Measurements from ENCODE around the gene TWIST2.

TWIST2 gene

DNA sequence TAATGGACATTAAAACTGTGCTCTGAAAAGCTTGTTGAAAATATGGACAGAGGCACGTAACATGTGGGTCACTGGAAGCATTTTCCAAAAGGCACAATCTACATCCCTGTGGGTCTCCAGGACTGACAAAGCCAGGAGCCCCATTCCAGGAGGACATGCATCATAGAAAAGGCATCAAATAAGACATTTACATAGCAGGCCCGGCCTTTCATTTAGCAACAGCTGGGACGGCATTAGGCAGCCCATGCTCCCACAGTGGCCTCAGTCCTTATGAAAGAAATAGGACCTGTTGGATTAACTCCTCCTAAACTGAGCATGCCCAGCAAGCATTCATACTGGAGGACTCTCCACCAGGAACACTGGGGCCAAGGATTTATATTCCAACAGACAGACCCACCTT is 72.2 kb downstream of the TWIST2 start:
- DNase-seq (ENCODE audit: low spot score) = no peak

DNA sequence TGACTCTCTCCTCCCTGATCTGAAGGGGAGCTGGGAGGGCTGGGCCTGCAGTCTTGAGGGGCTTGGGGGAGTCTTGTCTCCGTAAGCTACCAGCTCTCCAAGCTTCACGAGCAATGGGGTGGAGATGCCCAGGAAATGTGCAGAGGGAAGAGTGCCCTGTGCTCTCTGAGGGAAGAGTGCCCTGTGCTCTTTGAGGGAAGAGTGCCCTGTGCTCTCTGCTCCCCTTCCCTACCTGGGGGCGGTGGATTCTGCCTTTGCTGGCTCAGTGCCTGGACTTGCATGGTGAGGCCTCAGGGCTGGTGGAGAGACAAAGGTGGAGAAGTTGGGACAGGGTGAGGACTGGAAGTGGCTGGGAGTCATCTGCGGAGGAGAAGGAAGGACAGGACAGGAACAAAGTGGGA is 72.7 kb downstream of the TWIST2 start:
- no peak for DNase-seq (ENCODE audit: low spot score)

DNA sequence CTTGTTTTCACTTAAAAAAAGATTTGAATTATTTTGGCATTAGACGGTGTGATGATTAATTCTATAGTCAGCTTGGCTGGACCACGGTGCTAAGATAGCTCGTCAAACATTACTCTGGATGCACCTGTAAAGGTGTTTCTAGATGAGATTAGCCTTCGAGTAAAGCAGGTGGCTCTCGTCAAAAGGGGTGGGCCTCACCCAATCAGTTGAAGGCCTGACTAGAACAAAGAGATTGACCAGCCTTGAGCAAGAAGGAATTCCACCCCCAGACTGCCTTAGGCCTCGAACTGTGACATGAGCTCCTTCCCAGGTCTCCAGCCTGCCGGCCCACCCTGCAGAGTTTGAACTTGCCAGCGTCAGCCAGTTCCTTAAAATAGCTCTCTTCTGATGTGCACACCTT is 73.4 kb downstream of the TWIST2 start:
- DNase-seq (ENCODE audit: low spot score) = no peak

DNA sequence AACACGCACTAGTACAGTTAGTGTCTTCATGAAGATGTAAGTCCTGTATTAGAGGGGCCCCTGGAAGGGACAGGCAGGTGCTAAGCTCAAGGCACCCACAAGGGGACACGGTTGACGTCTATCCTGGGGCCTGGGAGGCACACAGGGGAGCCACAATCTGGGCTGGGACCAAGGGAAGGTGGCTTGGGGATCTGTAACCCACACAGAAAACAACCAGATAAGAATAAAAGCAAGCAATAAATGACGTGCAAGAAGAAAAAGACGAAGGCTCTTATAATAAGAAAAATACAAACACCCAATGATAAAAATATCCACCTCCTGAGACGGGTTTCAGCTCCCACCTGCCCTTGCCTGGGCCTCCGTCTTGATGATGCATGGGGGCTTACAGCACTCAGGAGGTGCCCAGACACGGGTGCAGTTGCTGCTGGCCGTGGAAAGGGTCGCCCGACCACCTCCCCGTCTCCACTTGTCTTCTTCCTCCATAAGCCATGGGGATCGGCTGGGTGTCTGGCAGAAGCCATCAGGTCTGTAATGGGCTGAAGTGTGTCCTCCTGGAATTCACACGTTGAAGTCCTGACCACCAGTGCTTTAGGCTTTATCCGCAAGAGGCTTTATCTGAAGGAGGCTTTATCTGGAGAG is 73.9 kb downstream of the TWIST2 start:
- no peak for DNase-seq (ENCODE audit: low spot score)

- no peak for DNase-seq (ENCODE audit: low spot score)
Observed at GRCh38 chr2:238922435-238922834, 74.5 kb downstream of the TWIST2 start.

- DNase-seq (ENCODE audit: low spot score) = no peak
Observed at GRCh38 chr2:238924032-238924431, 76.1 kb downstream of the TWIST2 start.

DNA sequence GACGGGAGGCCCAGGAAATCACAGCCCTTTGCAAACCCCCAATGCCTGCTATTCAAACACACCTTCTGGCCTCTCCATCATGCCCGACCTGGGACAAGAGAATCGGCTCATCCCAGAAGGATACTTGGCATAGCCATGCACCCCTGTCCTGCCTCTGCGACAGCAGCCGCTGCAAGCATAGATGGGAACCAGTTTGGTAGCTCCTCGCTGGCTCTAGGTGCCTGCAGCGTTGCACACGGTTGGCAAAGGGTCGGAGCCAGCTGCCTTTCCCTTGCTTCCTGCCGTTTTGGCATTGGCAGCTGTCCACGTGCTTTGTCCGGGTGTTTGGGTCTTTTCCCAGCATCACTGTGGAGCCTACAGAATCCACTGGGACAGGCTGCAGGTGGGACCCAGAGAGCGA is 76.9 kb downstream of the TWIST2 start:
- no peak for DNase-seq (ENCODE audit: low spot score)

GRCh38 chr2:238925281-238925680 is 77.4 kb downstream of the TWIST2 start:
- no peak for DNase-seq (ENCODE audit: low spot score)

GRCh38 chr2:238925816-238926521 is 78.1 kb downstream of the TWIST2 start:
- no peak for DNase-seq (ENCODE audit: low spot score)

GRCh38 chr2:238926761-238927611 is 79.1 kb downstream of the TWIST2 start:
- no peak for DNase-seq (ENCODE audit: low spot score)

DNA sequence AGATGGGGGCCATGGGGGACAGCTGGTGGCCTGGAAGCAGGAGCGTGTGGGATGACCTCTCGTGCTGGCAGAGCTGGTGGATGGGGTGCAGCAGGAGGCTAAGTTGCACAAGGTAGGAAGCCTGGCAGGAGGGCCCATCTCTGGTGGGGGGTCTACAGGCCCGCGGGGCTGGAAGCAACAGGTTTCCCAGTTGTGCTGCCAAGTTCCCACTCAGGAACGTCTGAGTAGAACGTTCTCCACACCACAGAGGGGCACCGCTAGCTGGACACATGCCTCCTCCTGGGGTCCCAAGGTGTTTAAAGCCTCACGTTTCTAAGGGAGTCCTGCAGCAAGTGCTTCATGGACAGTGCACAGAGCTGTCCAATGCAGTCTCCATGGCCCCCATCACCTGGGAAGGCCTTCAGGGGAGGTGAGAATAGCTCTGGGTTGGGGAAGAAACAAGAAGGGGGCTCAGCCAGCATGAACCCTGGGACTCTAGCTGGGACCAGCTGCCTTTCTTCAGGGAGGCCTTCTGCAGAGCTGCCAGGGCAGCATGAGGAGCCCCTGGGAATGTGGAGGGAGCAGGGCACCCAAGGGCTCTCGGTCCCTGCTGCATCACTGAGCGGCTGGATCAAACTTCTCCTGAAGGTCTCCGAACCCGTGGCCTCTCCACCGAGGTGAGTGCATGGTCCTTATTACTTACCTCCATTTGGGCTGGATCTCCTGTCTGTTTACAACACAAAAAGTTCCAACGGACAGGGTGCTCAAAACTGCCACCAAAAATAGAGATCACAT is 80.0 kb downstream of the TWIST2 start:
- DNase-seq (ENCODE audit: low spot score) = no peak

- no peak for DNase-seq (ENCODE audit: low spot score)
Observed at GRCh38 chr2:238928520-238929241, 80.8 kb downstream of the TWIST2 start.

DNA sequence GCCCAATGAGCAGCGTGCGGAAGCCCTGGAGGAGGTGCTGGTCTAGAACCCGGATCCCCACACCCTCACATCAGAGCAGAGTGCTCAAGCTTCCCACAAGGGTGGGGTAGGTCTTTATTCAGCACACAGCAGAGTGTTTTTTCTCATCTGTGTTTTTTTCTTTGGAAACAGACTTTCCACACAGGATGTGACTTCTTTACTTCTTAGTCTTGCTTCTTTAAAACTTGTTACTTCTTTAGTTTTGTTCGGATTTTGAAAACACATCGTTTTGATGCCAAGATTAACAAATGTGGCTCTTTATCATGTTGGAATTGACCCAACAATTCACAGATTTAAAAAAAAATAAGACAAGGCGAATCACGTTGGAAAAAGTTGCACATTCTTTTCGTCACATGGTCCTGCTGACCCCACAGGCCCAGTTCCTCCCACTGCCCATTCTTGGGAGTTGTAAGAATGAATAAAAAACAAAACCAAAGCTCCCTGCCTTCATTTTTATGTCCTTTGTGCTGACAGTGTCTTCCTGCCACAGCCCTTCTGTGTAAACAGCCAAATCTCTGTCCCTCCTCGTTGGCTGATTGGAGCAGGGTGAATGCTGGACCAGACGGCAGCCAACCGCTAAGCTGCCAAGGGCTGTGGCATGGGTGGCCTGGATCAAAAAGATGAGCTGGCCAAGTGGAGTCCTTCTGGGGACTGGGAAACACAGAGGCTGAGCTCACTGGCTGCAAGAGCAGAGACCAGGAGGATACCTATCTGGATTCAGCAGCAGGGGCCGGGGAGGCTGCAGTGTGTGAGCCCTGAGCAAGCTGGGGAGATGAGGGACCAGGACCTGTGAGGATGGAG is 81.6 kb downstream of the TWIST2 start:
- peak; percentile 84 for DNase-seq (ENCODE audit: low spot score)

DNA sequence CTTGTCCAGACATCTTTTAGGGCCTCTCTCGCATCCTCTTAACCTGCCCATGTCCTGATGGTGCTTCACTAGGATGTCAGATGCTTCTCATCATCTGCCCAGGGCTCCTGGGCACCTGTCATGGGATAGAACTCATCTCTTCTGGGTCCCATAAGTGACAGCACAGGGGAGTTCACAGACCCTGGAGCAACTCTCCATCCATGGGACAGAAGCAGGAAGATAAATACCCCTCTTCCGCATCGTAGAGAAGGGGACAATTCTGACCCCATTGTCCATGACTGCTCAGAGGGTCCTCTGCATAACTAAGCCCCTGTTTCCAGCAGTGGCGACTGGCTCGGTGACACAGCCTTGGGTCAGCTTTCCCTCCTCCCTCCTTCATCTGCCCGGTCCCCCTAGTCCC is 82.3 kb downstream of the TWIST2 start:
- no peak for DNase-seq (ENCODE audit: low spot score)

GRCh38 chr2:238936162-238937052 is 88.5 kb downstream of the TWIST2 start:
- no peak for DNase-seq (ENCODE audit: low spot score)

- no peak for DNase-seq (ENCODE audit: low spot score)
Observed at GRCh38 chr2:238938003-238938400, 90.1 kb downstream of the TWIST2 start.

GRCh38 chr2:238938401-238939055 is 90.6 kb downstream of the TWIST2 start:
- DNase-seq (ENCODE audit: low spot score) = peak; percentile 98

DNA sequence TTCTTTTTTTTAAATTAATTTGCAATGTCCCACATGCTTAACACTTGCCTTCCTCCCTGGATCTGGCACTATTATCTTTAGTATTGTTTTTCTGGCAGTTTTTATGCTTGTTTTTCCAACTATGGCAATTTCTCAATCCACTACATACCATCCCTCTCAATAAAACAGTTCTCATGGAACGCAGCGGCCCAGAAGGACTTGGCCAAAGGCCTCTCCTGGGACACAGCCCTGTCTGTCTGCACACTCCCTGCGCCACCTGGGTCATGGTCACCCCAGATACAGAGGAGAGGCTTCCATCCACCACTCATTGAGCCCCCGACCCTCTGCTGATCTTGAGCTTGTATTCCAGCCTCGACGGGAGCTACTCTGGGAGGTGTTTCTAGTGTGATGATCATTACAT is 91.2 kb downstream of the TWIST2 start:
- DNase-seq (ENCODE audit: low spot score) = peak; percentile 67

Data from AG08395 (cell line).